Pulmonary artery endothelial cell (primary cell): ENCODE data around the gene KRTAP26-1. TPM values are rescaled to one million over a fixed set of nuclear protein-coding genes. Genes with fewer than 3 reads are reported as not detected.

Experiments used
- DNase-seq: peaks from one replicate; pipeline ENCODE4 v3.0.0-alpha.2; 2011; ENCODE audit warnings: low read depth, low spot score
- total RNA-seq: library from RNA; depleted of rRNA; stranded (reverse); fragments of >200 nt; gene quantifications from 2 replicates; pipeline ENCODE4 v1.2.3, GENCODE V29; 2014

KRTAP26-1 gene
- not detected in 2 replicates for total RNA-seq

GRCh38 chr21:30320215-30320614, at the start of gene KRTAP26-1:
Gene KRTAP26-1, minus strand, starts transcription at chr21:30320315. Its CDS starts 280 bp downstream, at chr21:30320035.
- no peak for DNase-seq

GRCh38 chr21:30355906-30356305, 35.8 kb upstream of the KRTAP26-1 start:
- DNase-seq = no peak

- DNase-seq = no peak
These were observed 34.3 kb upstream of the KRTAP26-1 start for GRCh38 chr21:30354308-30355005.

- DNase-seq = no peak
These were observed 31.4 kb upstream of the KRTAP26-1 start for GRCh38 chr21:30351534-30351933.

- no peak for DNase-seq
These were observed 29.5 kb upstream of the KRTAP26-1 start for GRCh38 chr21:30349572-30349971.

- DNase-seq = no peak
These were observed 28.4 kb upstream of the KRTAP26-1 start, which contains the start of gene KRTAP23-1 for GRCh38 chr21:30348506-30348905. Gene KRTAP23-1, minus strand, starts transcription at chr21:30348606. Its CDS starts 0 bp downstream, at chr21:30348606.

GRCh38 chr21:30345014-30345413, 24.9 kb upstream of the KRTAP26-1 start:
- DNase-seq = no peak

GRCh38 chr21:30340714-30341573, 20.8 kb upstream of the KRTAP26-1 start:
- DNase-seq = no peak

- no peak for DNase-seq
These were observed 18.6 kb upstream of the KRTAP26-1 start for GRCh38 chr21:30338717-30339116.

GRCh38 chr21:30337772-30338171, 17.7 kb upstream of the KRTAP26-1 start:
- DNase-seq = no peak

GRCh38 chr21:30337276-30337744, 17.2 kb upstream of the KRTAP26-1 start, which contains the start of gene KRTAP27-1:
Gene KRTAP27-1, minus strand, starts transcription at chr21:30337694. Its CDS starts 26 bp downstream, at chr21:30337668.
- DNase-seq = no peak

GRCh38 chr21:30336596-30336995, 16.5 kb upstream of the KRTAP26-1 start:
- no peak for DNase-seq

- no peak for DNase-seq
These were observed 13.6 kb upstream of the KRTAP26-1 start for GRCh38 chr21:30333736-30334135.

- no peak for DNase-seq
These were observed 12.6 kb upstream of the KRTAP26-1 start for GRCh38 chr21:30332681-30333080.

- no peak for DNase-seq
These were observed 9.2 kb upstream of the KRTAP26-1 start for GRCh38 chr21:30329203-30329875.

- no peak for DNase-seq
These were observed 6.3 kb upstream of the KRTAP26-1 start for GRCh38 chr21:30326390-30326789.

GRCh38 chr21:30315701-30316100, 4.4 kb downstream of the KRTAP26-1 start:
- no peak for DNase-seq

GRCh38 chr21:30306884-30307283, 13.2 kb downstream of the KRTAP26-1 start:
- no peak for DNase-seq

- DNase-seq = no peak
These were observed 15.0 kb downstream of the KRTAP26-1 start for GRCh38 chr21:30305136-30305535.

GRCh38 chr21:30289215-30289614, 30.9 kb downstream of the KRTAP26-1 start, which contains the start of gene KRTAP25-1:
Gene KRTAP25-1, minus strand, starts transcription at chr21:30289514. Its CDS starts 24 bp downstream, at chr21:30289490.
- DNase-seq = no peak

- no peak for DNase-seq
These were observed 37.3 kb downstream of the KRTAP26-1 start, which contains the start of gene KRTAP24-1 for GRCh38 chr21:30282850-30283249. Gene KRTAP24-1, minus strand, starts transcription at chr21:30282950. Its CDS starts 18 bp downstream, at chr21:30282932.
